HPDE6-E6E7 (cell line): ENCODE measurements around the gene EXOC5.

ENCODE experiments used
- DNase-seq: peaks from one replicate; pipeline ENCODE4 v3.0.0; 2011; ENCODE audit warnings: missing footprints; ENCODE audit errors: extremely low spot score

The EXOC5 gene

DNA sequence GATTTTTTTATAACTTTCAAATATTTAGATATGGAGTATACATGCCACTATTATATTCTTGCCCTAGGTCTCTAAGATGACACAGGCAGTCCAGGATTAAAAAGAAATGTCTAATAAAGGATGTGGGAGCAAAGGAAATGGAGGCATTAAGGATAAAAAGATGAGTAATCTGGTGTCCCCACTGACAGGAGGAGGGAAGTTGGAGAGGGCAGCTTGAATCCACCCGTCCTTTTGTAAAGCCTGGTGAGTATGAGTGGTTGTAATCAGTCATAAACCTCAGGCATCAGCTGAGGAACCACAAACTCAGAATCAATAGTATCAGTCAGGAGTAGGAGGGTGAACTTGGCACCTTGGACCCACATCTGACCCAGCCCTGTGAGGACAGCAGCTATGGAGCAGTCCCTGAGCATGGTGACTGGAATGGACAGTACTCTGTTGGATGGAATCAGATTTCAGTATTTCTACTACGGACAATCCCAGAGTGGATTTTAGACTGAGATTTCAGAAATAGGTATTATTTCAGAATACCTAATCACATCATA is 100.5 kb downstream of the EXOC5 start:
- DNase-seq = no peak

DNA sequence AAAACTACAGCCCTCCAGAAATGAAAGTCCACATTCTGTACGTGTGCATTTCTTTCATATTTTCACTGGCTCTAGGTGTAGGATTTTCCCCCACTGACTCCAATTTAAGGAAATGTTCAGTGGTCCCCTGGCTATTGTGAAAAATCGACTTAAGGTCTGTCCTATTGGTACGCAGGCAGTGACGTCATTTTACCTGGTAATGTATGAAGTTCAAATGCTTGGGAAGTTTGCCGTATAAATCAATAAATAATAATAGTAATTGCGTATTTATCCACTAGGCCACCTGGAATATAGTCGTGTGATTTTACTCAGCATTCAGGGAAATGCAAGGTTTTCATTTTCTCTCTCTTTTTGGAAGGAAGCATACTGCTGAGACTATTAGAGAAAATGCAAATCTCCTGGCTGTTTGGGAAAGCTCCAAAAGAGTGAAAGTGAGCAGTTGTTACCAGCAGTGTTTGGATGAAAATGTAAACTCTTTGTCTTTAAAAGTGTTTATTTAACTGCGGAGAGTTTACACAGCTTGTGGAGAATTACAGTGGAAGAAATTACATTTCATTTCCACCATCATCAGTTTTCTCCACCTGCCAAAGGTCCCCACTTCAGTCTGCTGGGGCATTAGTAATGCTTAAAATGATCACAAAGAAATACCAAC is 107.0 kb downstream of the EXOC5 start:
- no peak for DNase-seq

DNA sequence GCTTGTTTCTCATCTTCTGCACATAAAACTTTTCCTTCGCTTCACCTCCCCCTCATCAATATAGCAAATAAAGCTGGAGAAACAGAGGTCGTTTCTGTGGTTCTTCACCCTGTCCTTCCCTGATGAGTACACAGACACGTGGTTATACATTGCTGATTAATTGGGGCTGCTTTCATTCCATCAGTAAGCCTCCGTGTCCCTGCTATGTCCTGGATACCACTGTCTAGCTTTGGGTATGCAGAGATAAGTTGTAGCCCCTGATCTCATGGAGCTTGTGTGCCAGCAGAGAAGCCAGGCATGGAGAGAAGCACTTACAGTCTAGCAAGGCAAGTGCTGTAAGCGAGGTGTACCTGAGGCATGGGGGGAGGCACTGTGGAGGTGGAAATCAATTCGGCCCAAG is 108.4 kb downstream of the EXOC5 start:
- DNase-seq = no peak

DNA sequence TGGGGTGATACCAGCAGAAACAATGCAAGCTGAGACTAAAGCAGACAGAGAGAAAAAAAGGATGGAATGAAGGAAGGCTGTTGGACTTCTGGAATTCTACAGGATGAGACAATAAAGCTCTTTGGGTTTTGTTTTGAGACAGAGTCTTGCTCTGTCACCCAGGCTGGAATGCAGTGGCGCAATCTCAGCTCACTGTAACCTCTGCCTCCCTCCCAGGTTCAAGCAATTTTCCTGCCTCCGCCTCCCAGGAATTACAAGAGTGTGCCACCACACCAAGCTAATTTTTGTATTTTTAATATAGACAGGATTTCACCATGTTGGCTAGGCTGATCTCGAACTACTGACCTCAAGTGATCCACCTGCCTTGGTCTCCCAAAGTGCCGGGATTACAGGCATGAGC is 115.4 kb downstream of the EXOC5 start:
- no peak for DNase-seq
